DMS114 treated with DMSO at 0.1 percent for 48 hours (cell line): ENCODE data around the gene GID8.
"Not testable (repeated sequence)": the region's sequence is repeated elsewhere in the genome, so short reads cannot be mapped to it uniquely, and the experiment has no call there.

ENCODE experiments used
- DNase-seq: peaks from one replicate; lab custom pipeline; 2025; ENCODE audit not compliant: unreplicated experiment; lab: John Stamatoyannopoulos, UW

GID8 gene

DNA sequence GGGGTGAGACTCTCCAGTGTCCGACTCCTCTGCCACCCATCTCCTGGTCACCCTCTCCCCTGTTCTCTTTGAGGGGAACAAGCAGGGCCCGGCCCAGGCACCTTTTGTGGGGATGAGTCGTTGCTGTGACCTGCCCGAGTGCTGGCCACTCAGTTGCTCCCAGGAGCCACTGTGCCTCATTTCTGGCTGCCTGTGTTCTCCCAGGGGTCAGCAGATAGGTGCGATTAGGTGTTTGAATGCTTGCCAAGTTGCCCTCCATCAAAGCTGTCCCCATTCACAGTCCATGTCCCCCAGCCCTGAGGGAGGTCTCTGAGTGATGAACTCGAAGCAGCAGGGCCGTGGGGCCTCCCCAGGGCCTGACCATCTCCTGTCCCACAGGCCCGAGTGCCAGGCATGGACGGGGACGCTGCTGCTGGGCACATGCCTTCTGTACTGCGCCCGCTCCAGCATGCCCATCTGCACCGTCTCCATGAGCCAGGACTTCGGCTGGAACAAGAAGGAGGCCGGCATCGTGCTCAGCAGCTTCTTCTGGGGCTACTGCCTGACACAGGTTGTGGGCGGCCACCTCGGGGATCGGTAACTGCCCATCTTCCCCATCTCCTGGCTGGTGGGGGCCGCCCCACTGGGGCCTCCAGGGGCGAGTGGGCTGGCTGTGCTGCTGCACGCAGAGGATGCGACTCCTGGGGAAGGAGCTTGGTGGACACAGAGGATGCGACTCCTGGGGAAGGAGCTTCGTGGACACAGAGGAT, 18.6 kb downstream of the GID8 start:
- DNase-seq, result no peak

DNA sequence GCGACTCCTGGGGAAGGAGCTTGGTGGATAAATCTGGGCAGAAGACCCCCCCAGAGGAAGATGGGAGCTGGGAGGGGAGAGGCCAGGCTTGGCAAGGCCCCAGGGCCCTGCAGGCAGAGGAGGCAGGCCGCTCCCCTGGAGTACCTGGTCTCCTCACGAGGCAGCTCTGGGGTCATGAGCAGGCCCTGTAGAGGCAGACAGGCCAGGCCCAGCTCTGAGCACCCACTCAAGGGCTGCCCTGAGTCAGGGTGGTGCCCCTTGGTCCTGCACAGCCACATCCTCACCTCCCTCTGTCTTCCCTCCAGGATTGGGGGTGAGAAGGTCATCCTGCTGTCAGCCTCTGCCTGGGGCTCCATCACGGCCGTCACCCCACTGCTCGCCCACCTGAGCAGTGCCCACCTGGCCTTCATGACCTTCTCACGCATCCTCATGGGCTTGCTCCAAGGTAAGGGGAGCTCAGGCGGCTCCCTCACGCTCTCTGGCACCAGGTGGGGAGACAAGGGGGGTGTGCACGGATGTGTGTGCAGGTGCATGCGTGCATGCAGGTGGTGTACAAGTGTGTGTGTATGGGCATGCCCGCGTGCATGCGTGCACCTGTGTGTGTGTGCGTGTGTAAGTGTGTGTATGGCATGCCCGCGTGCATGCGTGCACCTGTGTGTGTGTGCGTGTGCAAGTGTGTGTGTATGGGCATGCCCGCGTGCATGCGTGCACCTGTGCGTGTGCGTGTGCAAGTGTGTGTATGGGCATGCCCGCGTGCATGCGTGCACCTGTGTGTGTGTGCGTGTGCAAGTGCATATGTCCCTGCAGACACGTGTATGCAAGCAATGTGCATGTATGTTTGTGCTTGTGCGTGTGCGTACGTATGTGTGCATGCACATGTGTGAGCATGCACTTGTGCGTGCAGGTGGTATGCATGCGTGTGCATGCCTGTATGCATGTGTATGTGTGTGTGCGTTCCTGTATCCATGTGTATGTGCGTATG, 19.5 kb downstream of the GID8 start:
- DNase-seq, result no peak

DNA sequence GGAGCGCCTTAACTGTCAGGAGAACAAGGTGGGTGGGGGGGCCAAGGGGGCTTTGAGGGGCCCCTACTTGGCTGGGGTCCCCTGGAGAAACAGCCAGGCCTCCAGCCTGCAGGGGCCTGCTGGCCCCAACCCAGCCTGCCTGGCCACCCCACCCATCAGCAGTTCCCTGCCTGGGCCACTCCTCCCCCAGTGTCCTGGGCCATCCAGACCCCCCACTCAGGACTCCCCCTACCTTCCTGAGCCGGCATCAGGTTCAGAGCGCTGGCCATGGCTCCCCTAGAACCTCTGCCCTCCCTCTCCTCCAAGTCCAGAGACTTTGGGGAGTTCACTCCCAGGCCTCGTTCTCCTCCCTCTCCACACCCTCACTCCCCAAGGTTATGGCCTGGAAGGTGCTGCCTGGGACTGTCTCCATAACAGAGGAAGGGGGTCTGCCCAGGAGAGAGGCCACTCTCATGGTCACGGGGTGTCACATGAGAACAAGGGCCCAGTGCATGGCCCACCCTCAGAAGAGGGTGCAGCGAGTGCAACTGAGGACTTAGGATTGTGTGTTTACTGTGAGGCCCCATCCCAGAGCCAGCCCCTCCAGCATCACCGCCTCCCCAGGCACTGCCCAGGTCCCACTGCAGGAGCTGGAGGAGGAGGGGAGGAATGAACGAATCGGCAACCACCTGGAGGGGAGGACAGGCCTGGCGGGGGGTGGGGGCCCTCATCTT, 20.6 kb downstream of the GID8 start:
- DNase-seq, result no peak

DNA sequence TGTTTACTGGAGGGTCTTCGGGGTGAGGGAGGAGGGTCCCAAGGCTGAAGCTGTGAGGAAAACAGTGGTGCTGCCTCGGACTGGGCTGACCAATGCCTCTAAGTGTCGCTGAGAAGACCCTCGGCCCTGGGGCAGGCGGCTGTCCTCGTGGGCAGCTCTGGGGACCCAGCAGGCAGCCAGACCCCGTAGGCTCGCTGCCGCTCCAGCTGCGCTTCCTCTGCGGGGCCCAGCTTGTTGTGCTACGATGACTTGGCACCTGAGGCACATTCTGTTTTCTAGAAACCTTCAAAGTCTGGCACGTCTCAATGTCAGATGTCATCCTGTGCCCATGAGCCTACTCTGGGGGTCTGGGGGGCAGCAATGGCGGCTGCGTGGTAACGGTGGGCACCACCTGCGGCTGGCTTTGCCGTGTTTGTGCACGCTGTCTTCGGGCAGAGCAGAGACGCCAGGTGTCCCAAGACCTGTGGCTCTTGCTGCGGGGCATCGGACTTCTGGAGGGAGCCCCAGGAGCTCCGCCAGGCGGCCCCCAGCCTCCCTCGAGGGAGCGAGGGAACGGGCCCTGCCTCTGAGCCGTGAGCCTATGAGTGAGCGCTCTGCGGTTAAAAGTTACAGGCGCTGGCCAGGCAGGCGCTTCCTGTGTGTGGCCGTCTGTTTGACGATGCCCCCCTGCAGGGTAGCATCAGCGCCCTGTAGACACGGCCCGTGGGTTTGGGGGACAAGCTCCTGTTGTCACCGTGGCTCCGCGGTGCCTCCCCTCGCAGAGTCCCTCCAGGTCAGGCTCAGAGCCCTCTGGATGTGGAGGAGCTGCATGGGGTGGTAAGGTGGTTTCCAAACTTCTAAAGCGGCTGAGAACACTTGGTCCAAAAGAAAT, 21.4 kb downstream of the GID8 start:
- DNase-seq, result no peak

DNA sequence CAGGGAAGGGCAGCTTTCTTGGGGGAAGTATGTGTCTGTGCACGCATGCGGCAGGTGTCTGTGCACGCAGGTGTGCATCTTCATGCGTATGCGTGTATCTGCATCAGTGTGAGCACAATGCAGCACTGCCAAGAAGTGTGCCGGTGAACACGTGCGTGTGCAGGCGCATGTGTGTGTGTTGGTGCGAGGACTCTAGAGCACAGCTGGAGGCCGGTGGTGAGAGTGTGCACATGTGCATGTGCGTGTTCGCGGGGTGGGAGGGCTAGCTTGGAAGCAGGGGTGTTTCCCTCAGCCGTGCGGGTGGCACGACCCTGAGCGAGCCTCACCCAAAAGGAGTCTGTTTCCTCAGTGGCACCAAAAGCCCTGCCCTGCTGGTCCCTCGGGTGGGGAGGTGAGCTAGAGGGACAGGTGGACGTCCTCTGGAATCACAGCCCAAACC, 22.1 kb downstream of the GID8 start:
- no peak for DNase-seq

DNA sequence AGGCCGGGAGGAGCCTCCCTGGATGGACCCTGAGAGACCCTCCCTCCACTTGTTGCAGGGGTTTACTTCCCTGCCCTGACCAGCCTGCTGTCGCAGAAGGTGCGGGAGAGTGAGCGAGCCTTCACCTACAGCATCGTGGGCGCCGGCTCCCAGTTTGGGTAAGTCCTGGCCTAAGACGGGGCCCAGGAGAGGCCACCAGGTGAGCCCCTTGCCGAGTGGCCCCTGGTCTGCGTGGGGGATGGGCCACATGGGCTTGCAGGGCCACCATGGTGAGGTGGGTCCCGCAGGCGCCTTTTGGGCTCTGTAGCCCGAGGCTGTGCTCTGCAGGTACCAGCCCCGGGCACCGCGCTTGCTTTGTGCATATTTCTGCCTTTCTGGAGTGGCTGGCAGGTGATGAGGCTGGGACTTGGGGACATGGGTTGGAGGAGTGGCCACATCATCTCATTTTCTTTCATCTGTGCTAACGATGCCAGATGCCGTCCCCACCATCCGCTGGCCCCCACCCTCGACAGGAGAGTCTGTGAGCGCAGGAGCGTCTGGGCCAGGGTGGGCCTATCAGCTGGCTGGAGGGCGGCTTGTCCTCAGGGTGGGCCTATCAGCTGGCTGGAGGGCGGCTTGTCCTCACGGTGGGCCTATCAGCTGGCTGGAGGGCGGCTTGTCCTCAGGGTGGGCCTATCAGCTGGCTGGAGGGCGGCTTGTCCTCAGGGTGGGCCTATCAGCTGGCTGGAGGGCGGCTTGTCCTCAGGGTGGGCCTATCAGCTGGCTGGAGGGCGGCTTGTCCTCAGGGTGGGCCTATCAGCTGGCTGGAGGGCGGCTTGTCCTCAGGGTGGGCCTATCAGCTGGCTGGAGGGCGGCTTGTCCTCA, 22.7 kb downstream of the GID8 start:
- DNase-seq, result not testable (repeated sequence)

DNA sequence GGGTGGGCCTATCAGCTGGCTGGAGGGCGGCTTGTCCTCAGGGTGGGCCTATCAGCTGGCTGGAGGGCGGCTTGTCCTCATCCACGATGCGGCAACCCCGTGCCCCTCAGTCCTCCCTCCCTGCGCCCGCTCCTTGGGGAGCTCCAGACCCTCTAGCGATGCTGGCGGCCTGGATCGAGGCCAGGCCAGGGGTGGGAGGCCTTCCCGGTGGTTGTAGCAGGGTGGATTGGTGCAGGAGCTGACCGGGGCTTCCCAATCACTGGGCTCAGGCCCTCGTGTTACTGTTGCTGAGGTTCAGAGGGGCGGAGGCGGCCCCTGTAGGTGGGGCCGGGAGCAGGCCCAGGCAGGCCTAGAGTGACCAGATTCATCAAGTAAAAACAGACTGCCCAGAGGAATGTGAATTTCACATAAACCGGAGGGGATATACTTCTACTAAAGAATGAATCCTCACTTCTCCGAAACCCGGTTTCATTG, 23.4 kb downstream of the GID8 start:
- DNase-seq, result no peak

DNA sequence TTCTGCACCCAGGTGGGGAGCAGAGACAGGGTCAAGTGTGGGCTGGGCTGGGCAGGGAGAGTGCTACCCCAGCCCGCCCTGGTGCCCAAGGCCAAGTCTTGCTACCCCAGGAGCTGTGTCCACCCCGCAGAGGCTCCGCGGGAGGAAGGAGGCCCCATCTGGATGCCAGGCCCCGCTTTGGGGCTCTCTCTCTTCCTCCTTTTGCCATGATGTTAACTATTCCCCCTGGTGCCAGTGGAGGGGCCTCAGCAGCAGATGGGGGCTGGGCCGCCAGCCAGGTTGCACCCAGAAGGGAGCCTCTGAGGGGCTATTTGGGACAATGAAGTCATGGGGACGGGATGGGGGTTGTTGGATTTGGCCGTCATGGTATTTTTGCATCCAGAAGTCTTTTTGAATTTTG, 23.9 kb downstream of the GID8 start:
- no peak for DNase-seq

DNA sequence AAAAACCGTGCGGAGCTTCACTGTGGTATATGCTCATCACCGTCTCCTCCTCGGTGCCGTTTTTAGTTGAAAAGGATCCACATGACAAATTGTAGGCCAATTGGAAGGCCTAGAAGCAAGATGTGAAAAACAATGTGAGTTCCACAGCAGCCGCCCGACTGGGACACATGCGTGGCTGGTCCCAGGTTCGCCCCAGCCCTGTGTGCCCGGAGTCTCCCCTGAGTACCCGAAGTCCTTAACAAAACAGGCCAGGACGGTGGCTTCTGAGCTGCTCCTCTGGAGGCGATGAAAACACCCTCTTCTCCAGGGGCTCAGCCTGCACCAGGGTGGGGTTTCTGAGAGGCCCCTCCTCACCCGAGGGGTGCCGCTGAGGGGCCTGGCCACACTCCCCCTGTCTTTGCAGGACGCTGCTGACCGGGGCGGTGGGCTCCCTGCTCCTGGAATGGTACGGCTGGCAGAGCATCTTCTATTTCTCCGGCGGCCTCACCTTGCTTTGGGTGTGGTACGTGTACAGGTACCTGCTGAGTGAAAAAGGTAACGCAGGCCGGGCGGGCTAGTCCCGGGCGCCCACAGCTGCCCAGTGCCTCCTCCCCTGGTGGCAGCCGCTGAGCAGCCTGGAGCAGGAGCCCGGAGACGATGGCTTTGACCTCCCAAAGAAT, 24.4 kb downstream of the GID8 start:
- no peak for DNase-seq

DNA sequence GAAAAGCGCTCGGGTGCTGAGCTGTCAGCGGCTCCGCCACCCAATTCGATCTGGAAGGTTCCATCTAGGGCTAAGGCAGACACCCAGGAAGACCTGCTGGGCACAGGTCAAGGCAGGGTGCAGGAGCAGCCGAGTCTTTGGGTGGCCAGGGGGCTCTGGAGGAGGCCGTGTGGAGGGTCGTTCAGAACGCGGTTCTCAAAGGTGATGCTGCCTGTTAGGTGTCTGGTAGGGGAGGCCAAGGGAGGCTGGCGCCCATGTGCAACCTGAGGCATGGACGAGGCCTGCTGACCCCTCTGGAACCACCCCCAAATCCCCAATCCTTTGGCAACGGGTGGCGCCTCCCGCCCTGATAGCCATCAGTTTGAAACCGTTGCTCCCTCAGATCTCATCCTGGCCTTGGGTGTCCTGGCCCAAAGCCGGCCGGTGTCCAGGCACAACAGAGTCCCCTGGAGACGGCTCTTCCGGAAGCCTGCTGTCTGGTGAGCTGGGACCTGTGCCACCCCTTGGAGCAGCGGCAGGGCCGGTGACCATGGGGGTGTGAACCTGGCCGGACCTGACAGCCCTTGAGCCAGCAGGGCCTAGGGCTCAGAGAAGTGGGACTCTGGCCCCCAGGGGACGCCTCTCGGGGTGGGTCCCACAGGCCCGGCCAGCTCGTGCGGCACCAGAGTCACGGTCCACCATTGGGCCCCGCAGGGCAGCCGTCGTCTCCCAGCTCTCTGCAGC, 25.1 kb downstream of the GID8 start:
- no peak for DNase-seq

DNA sequence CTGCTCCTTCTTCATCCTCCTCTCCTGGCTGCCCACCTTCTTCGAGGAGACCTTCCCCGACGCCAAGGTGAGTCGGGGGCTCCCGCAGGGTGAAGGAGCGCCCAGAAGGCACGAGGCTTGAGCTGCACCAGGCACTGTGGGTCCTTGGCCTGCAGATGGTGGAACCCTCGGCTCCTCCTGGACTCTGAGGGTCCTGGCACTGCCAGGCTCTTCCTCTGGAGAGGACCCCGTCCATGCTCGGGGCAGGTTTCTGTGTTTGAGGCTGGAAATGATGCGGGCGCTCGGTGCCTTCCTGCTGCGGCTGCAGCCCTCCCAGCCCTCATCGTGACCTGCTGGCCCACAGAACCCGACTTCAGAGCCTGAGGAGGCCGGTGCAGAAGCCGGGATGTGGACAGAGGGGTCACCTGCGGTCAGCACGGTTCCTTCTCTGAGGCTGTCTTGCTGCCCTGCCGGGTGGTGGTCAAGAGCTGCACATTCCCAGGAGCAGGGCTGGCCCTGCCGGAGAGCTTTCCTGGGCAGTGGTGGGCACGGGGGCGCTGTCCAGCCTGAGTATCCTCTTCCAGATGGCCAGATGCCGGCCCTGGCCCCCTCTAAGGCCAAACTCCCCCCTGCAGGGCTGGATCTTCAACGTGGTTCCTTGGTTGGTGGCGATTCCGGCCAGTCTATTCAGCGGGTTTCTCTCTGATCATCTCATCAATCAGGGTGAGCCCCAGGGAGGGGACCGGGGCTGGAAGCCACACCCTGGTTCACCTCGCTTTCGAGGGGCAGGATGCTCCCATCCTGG, 25.9 kb downstream of the GID8 start:
- DNase-seq, result no peak

DNA sequence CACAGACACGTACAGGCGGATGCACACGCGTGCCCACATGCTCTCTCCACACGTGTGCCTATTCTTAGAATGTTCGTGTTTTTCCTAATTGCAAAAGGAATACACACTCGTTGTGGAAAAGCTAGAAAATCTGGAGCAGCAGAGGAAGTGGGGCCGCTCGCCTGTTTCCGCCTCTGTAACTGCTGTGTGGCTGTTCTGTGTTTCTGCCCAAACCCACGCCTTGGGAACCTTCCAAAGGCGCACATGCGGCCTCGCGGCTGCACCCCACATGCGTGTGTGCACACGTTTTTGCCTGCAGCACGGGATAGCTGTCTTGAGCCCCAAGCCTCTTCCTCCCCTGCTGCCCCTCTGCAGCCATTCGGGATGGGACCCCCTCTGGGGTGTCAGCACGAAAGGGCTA, 26.8 kb downstream of the GID8 start:
- DNase-seq, result no peak

DNA sequence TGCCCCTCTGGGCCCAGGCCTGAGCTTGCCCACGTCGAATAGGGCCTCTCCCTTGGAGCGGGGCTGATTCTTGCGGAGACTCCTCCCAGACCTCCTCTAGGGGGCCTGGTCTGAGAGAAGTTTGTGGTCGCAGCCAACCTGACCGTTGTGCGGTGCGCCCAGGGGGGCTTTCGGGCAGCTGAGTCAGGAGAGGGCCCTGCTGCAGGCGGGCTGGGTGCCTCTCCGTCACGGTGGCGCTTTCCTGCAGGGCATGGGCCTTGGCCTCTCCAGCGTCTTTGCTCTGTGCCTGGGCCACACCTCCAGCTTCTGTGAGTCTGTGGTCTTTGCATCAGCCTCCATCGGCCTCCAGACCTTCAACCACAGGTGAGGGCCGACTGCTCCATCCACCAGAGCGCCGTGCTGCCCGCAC, 27.4 kb downstream of the GID8 start:
- no peak for DNase-seq

DNA sequence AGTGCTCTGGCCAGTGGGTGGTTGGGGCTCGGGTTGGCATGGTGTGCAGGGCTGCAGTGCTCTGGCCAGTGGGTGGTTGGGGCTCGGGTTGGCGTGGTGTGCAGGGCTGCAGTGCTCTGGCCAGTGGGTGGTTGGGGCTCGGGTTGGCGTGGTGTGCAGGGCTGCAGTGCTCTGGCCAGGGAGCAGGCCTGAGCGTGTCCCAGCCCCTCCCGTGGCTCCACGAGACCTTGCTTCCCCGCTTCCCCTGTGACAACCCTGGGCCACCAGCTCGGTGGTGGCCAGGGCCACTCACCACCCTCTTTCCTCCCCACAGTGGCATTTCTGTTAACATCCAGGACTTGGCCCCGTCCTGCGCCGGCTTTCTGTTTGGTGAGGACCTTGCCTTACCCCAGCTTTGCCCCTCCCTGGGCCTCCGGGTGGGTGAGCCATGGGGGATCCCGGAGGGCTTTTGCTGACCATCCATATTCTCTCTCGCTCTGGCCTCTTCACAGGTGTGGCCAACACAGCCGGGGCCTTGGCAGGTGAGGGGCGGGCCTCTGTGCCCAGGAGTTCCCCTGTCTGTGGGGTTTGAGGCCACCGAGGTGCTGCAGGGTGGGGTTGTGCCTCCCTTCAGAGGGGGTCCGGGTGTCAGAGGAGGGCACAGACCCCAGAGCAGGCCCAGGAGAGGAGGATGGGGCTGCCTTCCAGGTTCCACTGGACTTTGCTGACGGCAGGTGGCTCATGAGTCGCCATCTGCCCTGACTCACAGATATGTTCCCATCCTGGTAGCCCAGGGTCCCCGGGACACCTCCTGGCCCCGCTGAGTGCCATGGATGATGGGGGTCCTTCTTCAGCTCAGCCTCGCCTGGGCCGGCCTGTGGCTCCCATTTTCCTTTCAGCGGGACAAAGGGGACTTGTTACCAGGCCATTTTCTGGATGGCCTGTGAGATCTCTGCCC, 28.5 kb downstream of the GID8 start:
- DNase-seq, result no peak

DNA sequence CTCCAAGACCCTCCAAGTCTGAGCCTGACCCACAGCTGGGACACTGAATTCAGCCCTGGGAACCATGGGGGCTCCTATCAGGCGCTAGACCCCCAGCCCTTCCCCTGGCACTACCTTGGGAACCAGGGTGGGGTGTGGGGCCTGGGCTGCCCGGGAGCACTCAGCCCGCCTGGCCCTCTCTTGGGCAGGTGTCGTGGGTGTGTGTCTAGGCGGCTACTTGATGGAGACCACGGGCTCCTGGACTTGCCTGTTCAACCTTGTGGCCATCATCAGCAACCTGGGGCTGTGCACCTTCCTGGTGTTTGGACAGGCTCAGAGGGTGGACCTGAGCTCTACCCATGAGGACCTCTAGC, 29.2 kb downstream of the GID8 start:
- no peak for DNase-seq

DNA sequence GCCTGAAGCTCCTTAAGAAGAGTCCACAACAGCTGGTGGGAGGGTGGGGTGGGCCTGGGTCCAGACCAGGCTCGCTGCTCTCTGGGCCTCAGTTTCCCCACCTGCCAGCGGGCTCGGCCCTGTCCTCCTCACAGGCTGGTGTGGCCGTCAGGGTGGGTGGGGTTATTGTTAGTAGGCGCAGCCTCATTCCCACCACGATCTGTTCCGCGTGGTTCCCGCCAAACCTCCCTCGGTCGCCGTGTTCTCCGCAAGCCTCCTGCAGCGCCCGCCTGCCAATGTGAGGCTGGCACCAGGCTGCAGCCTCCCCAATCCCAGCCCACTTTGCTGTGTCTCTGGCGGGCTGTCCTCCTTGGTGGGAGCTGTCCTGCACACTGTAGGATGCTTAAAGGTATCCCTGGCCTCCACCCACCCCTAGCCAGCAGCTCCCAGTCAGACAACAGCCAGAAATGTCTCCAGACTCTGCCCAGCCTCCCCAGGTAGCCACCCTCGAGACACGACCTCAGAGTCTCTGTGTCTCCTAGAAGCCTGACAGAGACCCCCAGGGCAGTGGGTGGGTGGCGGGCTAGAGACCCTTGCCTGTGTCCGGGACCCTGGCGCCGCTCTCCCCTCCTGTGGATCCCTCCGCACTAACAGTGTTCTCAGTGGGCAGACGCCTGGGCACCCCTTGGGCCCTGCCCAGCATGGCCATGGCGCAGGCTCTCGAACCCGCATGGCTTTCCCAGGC, 29.8 kb downstream of the GID8 start:
- no peak for DNase-seq
